Measurements from ENCODE around the gene IGFBP1.
"Not testable (repeated sequence)": the region's sequence is repeated elsewhere in the genome, so short reads cannot be mapped to it uniquely, and the experiment has no call there.

The IGFBP1 gene

GRCh38 chr7:45888185-45888992 lies at the start of gene IGFBP1:
TSS of gene IGFBP1 (plus strand) at chr7:45888488. CDS start at chr7:45888653, 165 bp downstream.
- DNase-seq (ENCODE audit: low spot score): no peak

- DNase-seq (ENCODE audit: low spot score): not testable (repeated sequence)
Observed at GRCh38 chr7:45838852-45839251, 49.4 kb upstream of the IGFBP1 start.

- not testable (repeated sequence) for DNase-seq (ENCODE audit: low spot score)
Observed at GRCh38 chr7:45841926-45842717, 46.2 kb upstream of the IGFBP1 start.

- DNase-seq (ENCODE audit: low spot score): not testable (repeated sequence)
Observed at GRCh38 chr7:45846536-45846935, 41.8 kb upstream of the IGFBP1 start.

- DNase-seq (ENCODE audit: low spot score): not testable (repeated sequence)
Observed at GRCh38 chr7:45848734-45849133, 39.6 kb upstream of the IGFBP1 start.

GRCh38 chr7:45852984-45853383 lies 35.3 kb upstream of the IGFBP1 start:
- not testable (repeated sequence) for DNase-seq (ENCODE audit: low spot score)

GRCh38 chr7:45853491-45853890 lies 34.8 kb upstream of the IGFBP1 start:
- not testable (repeated sequence) for DNase-seq (ENCODE audit: low spot score)

GRCh38 chr7:45855680-45856079 lies 32.6 kb upstream of the IGFBP1 start:
- DNase-seq (ENCODE audit: low spot score): not testable (repeated sequence)

GRCh38 chr7:45856888-45857287 lies 31.4 kb upstream of the IGFBP1 start:
- not testable (repeated sequence) for DNase-seq (ENCODE audit: low spot score)

GRCh38 chr7:45863715-45864114 lies 24.6 kb upstream of the IGFBP1 start:
- DNase-seq (ENCODE audit: low spot score): no peak

- DNase-seq (ENCODE audit: low spot score): no peak
Observed at GRCh38 chr7:45865594-45866410, 22.5 kb upstream of the IGFBP1 start.

- DNase-seq (ENCODE audit: low spot score): no peak
Observed at GRCh38 chr7:45867471-45867870, 20.8 kb upstream of the IGFBP1 start.

GRCh38 chr7:45869426-45869825 lies 18.9 kb upstream of the IGFBP1 start:
- DNase-seq (ENCODE audit: low spot score): no peak

- no peak for DNase-seq (ENCODE audit: low spot score)
Observed at GRCh38 chr7:45872116-45873034, 15.9 kb upstream of the IGFBP1 start.

- DNase-seq (ENCODE audit: low spot score): no peak
Observed at GRCh38 chr7:45873035-45873354, 15.3 kb upstream of the IGFBP1 start, which contains the start of gene CCDC201. TSS of gene CCDC201 (minus strand) at chr7:45873082. CDS start at chr7:45873007, 75 bp downstream.

GRCh38 chr7:45873355-45873754 lies 14.9 kb upstream of the IGFBP1 start:
- DNase-seq (ENCODE audit: low spot score): no peak

GRCh38 chr7:45874408-45875131 lies 13.7 kb upstream of the IGFBP1 start:
- peak; percentile 61 for DNase-seq (ENCODE audit: low spot score)

- no peak for DNase-seq (ENCODE audit: low spot score)
Observed at GRCh38 chr7:45876519-45876918, 11.8 kb upstream of the IGFBP1 start.

GRCh38 chr7:45878457-45879144 lies 9.7 kb upstream of the IGFBP1 start:
- no peak for DNase-seq (ENCODE audit: low spot score)

- no peak for DNase-seq (ENCODE audit: low spot score)
Observed at GRCh38 chr7:45880433-45880860, 7.8 kb upstream of the IGFBP1 start.
